ENCODE data around the gene TRA2A.

DNA sequence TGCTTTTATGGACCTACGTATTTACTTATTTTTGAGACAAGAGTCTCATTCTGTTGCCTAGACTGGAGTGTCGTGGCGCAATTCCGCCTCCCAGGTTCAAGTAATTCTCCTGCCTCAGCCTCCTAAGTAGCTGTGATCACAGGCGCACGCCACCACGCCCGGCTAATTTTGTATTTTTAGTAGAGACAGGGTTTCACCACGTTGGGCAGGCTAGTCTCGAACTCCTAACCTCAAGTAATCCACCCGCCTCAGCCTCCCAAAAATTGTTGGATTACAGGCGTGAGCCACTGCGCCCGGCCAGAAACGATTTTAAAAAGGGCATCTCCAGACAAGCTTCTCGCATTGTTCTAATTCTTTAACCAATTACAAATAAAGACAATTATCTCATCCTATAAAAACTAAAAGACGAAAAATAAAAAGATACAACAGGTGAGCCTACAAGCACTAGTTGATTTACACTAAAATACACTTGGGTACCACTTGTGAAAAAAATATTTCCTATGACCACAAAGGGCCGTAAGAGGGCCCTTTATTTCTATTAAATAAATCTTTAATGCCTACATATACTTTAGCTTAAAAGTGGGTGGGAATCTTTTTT is 2.4 kb downstream of the TRA2A start:
- TF ChIP-seq, protein P1, sequence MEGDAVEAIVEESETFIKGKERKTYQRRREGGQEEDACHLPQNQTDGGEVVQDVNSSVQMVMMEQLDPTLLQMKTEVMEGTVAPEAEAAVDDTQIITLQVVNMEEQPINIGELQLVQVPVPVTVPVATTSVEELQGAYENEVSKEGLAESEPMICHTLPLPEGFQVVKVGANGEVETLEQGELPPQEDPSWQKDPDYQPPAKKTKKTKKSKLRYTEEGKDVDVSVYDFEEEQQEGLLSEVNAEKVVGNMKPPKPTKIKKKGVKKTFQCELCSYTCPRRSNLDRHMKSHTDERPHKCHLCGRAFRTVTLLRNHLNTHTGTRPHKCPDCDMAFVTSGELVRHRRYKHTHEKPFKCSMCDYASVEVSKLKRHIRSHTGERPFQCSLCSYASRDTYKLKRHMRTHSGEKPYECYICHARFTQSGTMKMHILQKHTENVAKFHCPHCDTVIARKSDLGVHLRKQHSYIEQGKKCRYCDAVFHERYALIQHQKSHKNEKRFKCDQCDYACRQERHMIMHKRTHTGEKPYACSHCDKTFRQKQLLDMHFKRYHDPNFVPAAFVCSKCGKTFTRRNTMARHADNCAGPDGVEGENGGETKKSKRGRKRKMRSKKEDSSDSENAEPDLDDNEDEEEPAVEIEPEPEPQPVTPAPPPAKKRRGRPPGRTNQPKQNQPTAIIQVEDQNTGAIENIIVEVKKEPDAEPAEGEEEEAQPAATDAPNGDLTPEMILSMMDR (IDR thresholded peaks at IDR 0.05; ENCODE audit: insufficient read depth, low read length, poor library complexity, severe bottlenecking): no peak
- TF ChIP-seq EZH2phosphoT487 (conservative IDR thresholded peaks at IDR 0.05; ENCODE audit: low read length): no peak

All from SU-DHL-6 (cell line).